Ishikawa (cell line): Measurements from ENCODE around the gene TMEM117.

Experiments
- EP300 ChIP-seq: IDR thresholded peaks from 2 replicates; pipeline ENCODE4 v1.6.1; 2012; ENCODE audit warnings: borderline replicate concordance
- NFIC ChIP-seq: IDR thresholded peaks from 2 replicates; pipeline ENCODE4 v1.6.1; 2012
- RAD21 ChIP-seq: IDR thresholded peaks from 2 replicates; pipeline ENCODE4 v1.6.1; 2012; ENCODE audit warnings: low read depth
- TEAD4 ChIP-seq: IDR thresholded peaks from 2 replicates; pipeline ENCODE4 v1.6.1; 2012
- USF1 ChIP-seq: IDR thresholded peaks from 2 replicates; pipeline ENCODE4 v1.6.1; 2012
- YY1 ChIP-seq: IDR thresholded peaks from 2 replicates; pipeline ENCODE4 v1.6.1; 2012; ENCODE audit warnings: low read depth
- TF ChIP-seq, protein P1 (sequence below): IDR thresholded peaks from 2 replicates; pipeline ENCODE4 v1.6.1; 2012
- TF ChIP-seq, protein P2 (sequence below): IDR thresholded peaks from 2 replicates; pipeline ENCODE4 v1.6.1; 2012; ENCODE audit warnings: low read depth, mild to moderate bottlenecking

DNA sequence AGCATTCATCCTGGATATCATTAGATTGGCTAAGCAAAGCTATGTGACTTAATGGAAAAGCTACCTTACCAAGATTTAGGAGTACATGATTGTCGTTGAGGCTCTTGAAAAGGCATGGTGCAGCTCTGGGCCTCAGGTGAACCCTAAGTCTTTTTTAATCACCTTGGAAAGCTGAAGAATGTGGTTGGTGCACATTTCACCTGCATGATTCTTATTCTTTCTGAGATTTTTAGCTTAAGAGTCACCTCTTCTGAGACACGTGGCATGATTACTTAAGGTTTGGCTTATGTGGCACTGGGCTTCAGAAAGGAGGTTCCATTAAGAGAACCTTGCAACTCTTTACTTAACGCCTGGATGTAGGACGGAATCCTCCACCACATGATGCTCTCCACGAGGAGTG is 498.5 kb downstream of the TMEM117 start:
- TF ChIP-seq RAD21, result no peak
- TF ChIP-seq, protein P1, sequence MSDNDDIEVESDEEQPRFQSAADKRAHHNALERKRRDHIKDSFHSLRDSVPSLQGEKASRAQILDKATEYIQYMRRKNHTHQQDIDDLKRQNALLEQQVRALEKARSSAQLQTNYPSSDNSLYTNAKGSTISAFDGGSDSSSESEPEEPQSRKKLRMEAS, result peak; percentile 50; the same call in 1 of the 2 replicates
- no peak for TF ChIP-seq NFIC
- peak; percentile 68; the same call in 1 of the 2 replicates for TF ChIP-seq TEAD4
- TF ChIP-seq, protein P2, sequence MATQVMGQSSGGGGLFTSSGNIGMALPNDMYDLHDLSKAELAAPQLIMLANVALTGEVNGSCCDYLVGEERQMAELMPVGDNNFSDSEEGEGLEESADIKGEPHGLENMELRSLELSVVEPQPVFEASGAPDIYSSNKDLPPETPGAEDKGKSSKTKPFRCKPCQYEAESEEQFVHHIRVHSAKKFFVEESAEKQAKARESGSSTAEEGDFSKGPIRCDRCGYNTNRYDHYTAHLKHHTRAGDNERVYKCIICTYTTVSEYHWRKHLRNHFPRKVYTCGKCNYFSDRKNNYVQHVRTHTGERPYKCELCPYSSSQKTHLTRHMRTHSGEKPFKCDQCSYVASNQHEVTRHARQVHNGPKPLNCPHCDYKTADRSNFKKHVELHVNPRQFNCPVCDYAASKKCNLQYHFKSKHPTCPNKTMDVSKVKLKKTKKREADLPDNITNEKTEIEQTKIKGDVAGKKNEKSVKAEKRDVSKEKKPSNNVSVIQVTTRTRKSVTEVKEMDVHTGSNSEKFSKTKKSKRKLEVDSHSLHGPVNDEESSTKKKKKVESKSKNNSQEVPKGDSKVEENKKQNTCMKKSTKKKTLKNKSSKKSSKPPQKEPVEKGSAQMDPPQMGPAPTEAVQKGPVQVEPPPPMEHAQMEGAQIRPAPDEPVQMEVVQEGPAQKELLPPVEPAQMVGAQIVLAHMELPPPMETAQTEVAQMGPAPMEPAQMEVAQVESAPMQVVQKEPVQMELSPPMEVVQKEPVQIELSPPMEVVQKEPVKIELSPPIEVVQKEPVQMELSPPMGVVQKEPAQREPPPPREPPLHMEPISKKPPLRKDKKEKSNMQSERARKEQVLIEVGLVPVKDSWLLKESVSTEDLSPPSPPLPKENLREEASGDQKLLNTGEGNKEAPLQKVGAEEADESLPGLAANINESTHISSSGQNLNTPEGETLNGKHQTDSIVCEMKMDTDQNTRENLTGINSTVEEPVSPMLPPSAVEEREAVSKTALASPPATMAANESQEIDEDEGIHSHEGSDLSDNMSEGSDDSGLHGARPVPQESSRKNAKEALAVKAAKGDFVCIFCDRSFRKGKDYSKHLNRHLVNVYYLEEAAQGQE, result no peak
- TF ChIP-seq EP300, result no peak
- no peak for TF ChIP-seq YY1
- TF ChIP-seq USF1, result peak; percentile 25; the same call in 1 of the 2 replicates
